ENCODE data around the gene USP33. TPM values are rescaled to one million over a fixed set of nuclear protein-coding genes. Genes with fewer than 3 reads are reported as not detected.

Gene USP33
- total and polyA plus RNA-seq, 11 donors: 17.1 to 40.5 (median 27.8) TPM

DNA sequence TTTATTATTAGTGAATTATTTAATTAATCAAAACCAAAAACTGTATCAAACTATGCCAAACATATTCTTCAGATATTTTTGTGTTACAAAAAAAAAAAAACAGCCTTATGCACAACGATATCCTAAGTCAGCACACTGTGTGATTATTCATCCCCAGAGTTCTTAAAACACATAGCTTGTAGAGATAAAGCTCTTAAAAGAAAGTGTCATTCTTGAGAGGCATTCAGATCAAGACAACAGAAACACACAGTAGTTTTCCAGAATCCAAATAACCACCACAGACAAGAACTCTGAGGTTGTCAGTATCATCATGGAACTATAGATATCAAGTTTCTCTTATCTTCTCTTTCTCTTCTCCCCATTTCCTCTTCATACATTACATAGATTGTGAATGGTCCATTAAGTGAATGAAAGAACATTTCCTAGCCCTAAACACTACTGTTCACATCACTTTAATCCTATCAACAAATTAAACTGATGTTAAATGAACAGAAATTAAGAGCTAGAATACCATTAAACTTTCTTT is 90.7 kb downstream of the USP33 start:
- Histone ChIP-seq H3K36me3 (no peaks in the 10 kb centered on the region), H3K27ac (no peak overlapping the region), H3K9me3 (no peaks in the 10 kb centered on the region), H3K4me1 (peaks cover 0 to 57% (median 40%) of the 10 kb centered on the region in 12 donors), H3K27me3 (no peaks in the 10 kb centered on the region), H3K4me3 (no peak overlapping the region)
- intact Hi-C loops (cut with DNase I): no loop called here
- no peak for DNase-seq
- ATAC-seq: no peak
- WGBS, 4 donors: 18 to 24% (median 22%) methylated on average over 1 of the region's 1 CpG
- TF ChIP-seq, protein P1, sequence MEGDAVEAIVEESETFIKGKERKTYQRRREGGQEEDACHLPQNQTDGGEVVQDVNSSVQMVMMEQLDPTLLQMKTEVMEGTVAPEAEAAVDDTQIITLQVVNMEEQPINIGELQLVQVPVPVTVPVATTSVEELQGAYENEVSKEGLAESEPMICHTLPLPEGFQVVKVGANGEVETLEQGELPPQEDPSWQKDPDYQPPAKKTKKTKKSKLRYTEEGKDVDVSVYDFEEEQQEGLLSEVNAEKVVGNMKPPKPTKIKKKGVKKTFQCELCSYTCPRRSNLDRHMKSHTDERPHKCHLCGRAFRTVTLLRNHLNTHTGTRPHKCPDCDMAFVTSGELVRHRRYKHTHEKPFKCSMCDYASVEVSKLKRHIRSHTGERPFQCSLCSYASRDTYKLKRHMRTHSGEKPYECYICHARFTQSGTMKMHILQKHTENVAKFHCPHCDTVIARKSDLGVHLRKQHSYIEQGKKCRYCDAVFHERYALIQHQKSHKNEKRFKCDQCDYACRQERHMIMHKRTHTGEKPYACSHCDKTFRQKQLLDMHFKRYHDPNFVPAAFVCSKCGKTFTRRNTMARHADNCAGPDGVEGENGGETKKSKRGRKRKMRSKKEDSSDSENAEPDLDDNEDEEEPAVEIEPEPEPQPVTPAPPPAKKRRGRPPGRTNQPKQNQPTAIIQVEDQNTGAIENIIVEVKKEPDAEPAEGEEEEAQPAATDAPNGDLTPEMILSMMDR (IDR thresholded peaks at IDR 0.05): no peak
- no peak for TF ChIP-seq POLR2A (IDR thresholded peaks at IDR 0.05)

DNA sequence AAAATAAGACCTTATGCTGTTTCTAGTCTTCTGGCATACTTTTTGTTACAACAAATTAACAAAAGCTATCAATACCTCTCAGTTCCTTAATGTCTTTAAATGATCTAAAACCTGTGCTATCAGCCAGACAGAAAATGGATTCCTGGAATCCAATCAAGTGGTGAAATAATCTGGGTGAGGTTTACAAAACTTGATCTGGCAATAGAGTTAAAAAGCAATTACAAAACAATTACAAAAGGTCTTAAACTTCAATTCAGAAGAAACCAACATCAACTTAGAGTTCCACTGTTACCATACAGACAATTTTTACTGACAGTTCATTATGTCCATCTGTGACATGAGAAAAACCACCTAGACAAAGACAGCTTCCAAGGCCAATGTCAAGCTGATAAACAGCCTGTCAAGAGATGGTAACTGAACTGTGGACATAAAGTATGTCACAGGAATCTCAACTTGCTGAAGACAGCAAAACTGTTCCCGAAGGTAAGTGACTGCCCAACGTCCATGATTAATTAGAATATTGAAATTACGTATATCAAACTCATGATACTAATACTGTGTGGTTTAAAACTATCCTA is 94.6 kb downstream of the USP33 start:
- H3K27me3 ChIP-seq: no peaks in the 10 kb centered on the region
- no peak overlapping the region for H3K27ac ChIP-seq
- H3K4me1 ChIP-seq: peaks cover 0 to 30% (median 17%) of the 10 kb centered on the region in 12 donors
- H3K4me3 ChIP-seq: no peak overlapping the region
- TF ChIP-seq POLR2A (IDR thresholded peaks at IDR 0.05): no peak
- TF ChIP-seq, protein P1 (IDR thresholded peaks at IDR 0.05): no peak
- intact Hi-C loops (cut with DNase I): no loop called here
- DNase-seq: no peak
- ATAC-seq: peak in 2 of 4 donors; percentile 29 to 34
- H3K9me3 ChIP-seq: no peaks in the 10 kb centered on the region
- WGBS, 4 donors: 58 to 66% (median 60%) methylated on average over 3 of the region's 3 CpGs
- no peaks in the 10 kb centered on the region for H3K36me3 ChIP-seq

DNA sequence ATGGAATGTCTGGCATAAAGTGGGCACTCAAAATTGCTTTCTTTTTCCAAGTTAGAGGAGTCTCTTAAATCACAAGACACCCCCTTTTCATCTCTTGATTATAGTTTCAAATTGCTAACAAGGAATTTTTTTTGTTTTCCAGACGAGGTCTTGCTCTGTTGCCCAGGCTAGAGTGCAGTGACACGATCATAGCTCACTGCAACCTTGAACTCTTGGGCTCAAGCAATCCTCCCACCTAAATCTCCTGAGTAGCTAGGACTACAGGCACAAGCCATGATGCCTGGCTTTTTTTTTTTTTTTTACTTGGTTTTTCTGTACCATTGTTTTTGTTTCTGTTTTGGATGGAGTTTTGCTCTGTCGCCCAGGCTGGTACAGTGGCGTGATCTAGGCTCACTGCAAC is 98.0 kb downstream of the USP33 start:
- DNase-seq (no peak), ATAC-seq (no peak)
- no peaks in the 10 kb centered on the region for H3K9me3 ChIP-seq
- no peak for TF ChIP-seq POLR2A (IDR thresholded peaks at IDR 0.05)
- TF ChIP-seq, protein P1 (IDR thresholded peaks at IDR 0.05): no peak
- no peaks in the 10 kb centered on the region for H3K27me3 ChIP-seq
- no peak overlapping the region for H3K4me3 ChIP-seq
- intact Hi-C loops (cut with DNase I): no loop called here
- peaks cover 0 to 24% (median 9%) of the 10 kb centered on the region in 12 donors for H3K4me1 ChIP-seq
- no peak overlapping the region for H3K27ac ChIP-seq
- peaks cover 0 to 4% (median 0%) of the 10 kb centered on the region in 9 donors for H3K36me3 ChIP-seq
- 86 to 93% (median 90%) methylated on average over 4 of the region's 4 CpGs for WGBS, 4 donors

DNA sequence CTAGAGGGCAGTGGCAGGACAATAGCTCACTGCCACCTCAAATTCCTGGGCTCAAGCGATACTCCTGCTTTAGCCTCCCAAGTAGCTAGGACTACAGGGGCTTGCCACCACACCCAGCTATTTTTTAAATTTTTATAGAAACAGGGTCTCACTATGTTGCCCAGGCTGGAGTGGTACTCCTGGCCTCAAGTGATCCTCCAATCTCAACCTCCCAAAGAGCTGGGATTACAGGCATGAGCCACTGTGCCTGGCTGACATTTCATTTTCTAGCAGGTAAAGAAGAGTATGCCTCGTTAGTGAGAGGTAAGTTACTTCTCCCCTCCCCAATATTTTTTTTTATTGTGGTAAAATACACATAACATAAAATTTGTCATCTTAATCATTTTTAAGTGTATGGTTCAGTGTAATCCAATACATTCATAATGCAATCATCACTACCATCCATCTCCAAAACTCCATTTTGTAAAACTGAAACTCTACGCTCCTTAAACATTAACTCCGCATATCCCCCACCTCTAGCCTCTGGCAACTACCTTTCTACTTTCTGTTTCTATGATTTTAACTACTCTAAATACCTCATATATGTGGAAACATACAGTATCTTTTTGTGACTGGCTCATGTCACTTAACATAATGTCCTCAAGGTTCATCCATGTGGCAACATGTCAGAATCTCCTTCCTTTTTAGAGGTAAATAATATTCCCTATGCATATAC is 99.6 kb downstream of the USP33 start:
- peaks cover 0 to 15% (median 4%) of the 10 kb centered on the region in 12 donors for H3K4me1 ChIP-seq
- intact Hi-C loops (cut with DNase I): no loop called here
- no peak overlapping the region for H3K4me3 ChIP-seq
- no peak overlapping the region for H3K27ac ChIP-seq
- ATAC-seq (no peak), DNase-seq (no peak)
- TF ChIP-seq POLR2A (IDR thresholded peaks at IDR 0.05): no peak
- TF ChIP-seq, protein P1 (IDR thresholded peaks at IDR 0.05): no peak
- no peaks in the 10 kb centered on the region for H3K27me3 ChIP-seq
- no peaks in the 10 kb centered on the region for H3K9me3 ChIP-seq
- 74 to 98% (median 98%) methylated on average over 4 of the region's 4 CpGs for WGBS, 4 donors
- H3K36me3 ChIP-seq: peaks cover 0 to 4% (median 0%) of the 10 kb centered on the region in 9 donors

Measured in heart left ventricle (tissue), 16 donors.